ENCODE results near the gene PPP4R4.

The PPP4R4 gene, protein sequence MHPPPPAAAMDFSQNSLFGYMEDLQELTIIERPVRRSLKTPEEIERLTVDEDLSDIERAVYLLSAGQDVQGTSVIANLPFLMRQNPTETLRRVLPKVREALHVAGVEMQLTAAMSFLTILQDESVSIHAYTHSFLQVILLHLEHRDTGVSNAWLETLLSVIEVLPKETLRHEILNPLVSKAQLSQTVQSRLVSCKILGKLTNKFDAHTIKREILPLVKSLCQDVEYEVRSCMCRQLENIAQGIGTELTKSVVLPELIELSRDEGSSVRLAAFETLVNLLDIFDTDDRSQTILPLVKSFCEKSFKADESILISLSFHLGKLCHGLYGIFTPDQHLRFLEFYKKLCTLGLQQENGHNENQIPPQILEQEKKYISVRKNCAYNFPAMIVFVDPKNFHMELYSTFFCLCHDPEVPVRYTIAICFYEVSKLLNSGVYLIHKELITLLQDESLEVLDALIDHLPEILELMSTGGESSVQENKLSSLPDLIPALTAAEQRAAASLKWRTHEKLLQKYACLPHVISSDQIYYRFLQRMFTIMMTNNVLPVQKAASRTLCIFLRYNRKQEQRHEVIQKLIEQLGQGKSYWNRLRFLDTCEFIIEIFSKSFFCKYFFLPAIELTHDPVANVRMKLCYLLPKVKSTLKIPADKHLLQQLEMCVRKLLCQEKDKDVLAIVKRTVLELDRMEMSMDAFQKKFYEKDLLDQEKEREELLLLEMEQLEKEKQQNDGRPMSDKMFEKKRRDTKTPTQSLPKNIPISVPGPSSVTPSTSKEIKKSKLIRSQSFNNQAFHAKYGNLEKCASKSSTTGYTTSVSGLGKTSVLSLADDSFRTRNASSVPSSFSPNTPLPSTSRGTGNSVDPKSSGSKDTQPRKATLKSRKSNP

DNA sequence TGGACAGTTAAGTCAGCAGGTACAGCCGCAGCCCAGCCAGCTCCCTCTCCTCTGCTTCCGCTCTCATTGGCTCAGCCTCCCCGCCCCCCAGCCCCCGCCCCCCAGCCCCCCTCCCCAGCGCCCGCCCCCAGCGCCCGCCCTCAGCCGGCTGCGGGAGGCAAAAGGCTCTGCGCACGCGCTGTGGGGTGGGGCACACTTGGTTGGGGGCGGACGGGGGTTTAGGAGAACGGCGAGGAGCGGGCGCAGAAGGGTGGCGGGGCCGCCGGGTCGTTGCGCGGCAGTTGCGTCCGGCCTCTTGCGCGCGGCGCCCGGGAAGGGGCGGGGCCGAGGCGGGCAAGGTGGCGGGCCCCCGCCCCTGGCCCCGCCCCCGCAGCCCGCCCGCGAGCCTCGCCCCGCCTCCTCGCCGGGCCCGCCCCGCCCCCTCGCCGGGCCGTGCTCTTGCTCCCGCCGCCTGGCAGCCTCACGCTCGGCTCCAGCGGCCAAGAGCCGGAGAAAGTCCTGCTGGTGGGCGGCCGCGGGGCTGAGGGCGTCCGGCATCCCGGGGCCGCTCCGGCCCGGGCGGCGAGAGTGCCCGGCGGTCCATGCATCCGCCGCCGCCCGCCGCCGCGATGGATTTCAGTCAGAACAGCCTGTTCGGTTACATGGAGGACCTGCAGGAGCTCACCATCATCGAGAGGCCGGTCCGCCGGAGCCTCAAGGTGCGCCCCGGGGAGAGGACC lies at the start of gene PPP4R4:
Gene PPP4R4, plus strand, starts transcription at position 438 of the 719 bp plus-strand sequence. Its CDS starts 144 bp downstream, at position 582.
- DNase-seq (ENCODE audit: low read depth) = peak; percentile 13

DNA sequence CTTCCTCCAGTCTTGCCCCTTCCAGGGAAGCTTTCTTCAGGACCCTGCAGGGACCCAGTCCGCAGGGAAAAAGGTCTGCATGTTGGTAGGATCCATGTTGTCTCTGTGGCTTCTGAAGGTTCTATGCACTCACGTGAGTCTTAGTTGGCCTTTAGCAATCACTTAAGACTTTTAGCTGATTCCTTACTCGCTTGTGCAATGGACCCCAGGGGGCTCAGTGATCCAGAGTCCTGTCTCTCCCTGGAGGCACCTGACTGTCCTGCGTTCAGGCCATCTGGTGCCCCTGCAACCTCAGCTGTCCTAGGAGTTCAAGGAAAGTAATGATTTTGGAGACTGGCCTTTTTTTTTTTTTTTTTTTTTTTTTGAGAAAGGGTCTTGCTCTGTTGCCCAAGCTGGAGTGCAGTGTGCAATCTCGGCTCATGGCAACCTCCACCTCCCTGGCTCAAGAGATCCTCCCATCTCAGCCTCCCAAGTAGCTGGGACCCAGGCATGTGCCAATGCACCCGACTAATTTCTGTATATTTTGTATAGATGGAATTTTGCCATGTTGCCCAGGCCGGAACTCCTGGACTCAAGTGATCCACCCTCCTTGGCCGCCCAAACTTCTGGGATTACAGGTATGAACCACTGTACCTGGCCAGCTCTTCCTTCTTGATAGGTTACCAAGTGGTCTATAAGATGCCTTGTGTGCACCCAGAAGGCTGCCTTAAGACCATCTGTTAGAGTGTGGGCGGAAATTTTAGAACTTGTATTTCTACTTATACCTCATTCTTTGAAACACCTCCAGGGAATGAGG lies 49.3 kb upstream of the PPP4R4 start:
- DNase-seq (ENCODE audit: low read depth) = no peak

DNA sequence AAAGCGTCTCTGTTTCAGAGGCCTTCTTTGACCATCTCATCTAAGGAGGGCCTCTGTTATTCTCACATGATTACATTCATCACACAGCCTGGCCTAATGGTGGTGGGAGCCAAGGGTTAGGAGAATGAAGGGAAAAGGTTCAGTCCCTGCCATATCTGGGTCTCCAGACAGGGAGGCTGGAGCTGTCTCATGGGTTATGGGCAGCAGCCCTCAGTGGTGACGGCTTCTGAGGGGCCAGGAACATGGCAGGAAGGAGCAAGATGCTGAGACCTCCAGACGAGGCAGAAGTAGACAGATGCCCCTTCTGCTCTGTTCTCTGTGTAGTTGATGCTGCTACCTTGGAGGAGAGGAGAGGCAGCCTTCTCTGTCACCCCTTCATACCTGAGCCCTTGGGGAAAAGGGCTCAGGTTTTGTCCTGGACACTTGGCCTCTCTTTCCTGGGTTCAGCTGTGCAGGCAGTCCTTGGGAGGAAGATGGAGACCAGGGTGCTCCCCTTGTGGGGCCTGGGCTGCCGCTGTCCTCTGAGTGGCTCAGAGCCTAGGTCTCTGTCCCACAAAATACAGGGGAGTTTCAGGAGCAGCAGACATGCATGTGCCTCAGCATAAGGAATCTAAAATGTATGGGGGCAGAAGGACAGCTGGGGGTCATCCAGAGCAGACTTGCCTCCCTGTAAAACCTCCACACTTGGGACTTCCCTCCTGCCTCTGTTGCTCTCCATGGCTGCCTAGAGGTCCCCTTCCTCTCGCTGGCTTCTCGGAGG lies 48.3 kb upstream of the PPP4R4 start:
- DNase-seq (ENCODE audit: low read depth) = no peak

DNA sequence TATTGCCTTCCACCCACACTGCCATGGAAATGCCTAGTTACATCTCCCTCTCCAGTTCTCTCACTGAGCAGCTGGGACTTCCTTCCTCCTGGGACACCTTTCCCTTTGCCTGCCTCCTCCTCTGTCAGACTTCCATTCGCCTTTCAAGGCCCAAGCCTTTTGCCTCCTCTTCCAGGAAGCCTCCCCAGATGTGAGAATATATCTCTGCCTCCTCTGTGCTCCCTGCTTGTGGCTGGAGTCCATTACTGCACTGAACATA lies 47.8 kb upstream of the PPP4R4 start:
- no peak for DNase-seq (ENCODE audit: low read depth)

DNA sequence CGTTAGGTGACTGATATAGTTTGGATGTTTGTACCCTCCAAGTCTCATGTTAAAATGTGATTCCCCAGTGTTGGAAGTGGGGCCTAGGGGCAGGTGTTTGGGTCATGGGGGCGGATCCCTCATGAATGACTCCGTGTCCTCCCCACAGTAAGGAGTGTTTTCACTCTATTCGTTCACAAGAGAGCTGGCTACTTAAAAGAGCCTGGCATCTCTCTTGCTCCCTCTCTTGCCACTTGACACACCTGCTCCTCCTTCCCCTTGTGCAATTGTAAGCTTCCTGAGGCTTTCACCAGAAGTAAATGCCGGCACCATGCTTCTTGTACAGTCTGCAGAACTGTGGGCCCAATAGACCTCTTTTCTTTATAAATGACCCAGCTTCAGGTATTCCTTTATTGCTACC lies 47.3 kb upstream of the PPP4R4 start:
- no peak for DNase-seq (ENCODE audit: low read depth)

DNA sequence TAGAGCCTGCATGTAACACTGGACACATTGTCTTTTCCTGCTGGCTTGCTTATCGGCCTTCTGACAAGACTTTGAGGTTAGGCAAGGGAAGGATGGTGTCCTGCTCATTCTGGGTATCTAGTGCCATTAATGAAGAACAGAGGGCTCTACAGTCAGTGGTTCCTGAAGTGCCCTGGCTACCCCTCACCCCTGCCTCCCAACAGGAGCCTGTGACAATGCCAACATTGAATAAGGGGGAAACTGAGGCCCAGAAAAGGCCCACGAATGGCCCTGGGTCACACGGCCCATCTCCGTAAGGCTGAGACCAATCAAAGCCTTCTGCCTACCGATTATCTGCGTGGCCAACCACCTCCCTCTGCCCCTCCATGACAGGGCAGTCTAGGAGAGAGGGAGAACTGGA lies 46.8 kb upstream of the PPP4R4 start:
- DNase-seq (ENCODE audit: low read depth) = no peak

DNA sequence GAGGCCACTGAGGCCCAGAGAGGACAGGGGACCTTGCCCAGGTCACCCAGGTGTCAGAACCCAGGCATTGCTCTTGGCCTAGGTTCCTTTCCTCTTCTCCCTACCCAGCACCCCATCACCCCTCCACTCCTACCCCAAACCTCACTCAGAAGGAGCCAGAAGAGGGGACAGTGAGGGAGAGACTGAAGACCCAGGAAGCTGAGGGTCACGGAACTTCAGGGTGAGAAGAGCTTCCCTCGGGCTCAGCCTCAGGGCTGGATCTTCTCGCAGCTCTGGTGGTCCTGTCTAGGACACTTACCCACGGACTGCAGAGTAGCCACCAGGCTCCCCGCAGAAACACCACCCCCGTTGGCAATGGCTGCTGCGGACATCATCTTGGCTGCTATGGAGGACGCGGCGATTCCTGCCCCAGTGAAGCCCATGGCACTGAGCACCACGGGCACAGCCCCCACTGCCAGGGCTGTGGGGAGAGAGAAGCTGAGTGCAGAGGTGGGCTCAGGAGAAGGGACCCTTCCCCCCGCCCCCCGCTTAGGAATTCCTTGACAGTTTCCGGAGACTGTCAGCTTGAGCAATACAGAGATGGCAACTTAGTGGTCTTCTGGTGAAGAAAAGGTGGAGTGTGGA lies 45.8 kb upstream of the PPP4R4 start:
- DNase-seq (ENCODE audit: low read depth) = no peak

DNA sequence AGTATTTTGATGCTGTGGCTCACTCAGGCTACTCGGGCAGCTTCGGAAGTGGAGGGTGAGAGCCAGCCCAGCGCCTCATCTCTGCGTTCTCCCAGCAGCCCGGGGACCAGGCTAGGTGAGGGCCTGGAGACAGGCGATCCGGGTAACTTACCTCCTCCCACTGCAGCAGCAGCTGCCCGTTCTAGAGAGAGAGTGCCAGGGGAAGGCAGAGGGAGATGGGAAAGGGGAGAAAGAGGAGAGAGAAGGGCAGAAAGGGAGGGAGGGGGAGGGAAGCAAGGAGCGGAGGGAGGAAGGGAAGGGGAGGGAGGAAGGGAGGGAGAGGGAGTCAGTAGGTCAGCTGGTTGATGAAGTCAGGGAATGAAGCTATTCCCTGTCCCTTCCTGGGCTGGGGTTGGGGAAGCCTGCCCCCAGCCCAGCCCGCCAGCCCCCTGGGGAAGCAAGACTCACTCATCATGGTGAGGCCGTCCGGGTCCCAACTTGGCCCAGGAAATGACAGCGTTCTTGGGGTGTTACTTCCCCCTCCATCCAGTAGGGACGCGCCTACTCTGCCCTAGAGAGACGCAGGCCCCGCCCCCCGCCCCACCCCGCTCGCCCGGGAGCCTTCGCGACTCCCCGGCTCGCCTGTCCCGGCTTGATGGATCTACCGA lies 44.9 kb upstream of the PPP4R4 start, which contains the start of gene IFI27L2:
Gene IFI27L2, minus strand, starts transcription at position 494 of the 647 bp plus-strand sequence. Its CDS starts 40 bp downstream, at position 454.
- peak; percentile 75 for DNase-seq (ENCODE audit: low read depth)

DNA sequence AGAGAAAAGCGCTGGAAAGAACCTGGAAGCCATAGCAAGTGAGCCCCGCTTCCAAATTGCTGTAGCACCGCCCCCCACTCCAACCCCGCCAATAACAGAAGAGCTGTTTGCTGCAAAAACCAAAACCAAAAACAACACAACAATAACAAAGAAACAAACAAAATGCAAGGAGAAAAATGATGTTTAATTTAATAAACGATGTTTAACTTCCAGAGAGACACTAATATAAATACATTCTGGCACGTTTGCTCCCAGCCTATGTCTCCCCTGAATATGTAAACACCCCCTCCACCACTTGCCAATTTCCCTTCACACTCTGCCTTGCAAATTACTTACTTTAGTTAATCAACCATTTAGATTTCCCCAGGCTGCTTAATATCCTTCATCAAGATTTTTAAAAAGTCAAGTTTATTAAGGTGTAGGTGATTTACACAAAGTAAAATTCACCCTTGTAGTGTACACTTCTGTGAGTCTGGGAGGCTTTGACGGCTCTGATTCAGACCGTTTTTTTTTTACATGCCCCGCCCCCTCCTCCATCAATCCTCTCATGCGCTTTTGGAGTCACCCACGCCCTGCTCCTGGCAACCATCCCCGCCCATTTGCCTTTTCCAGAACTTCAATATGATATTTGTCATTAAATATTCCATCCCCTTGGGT lies 44.2 kb upstream of the PPP4R4 start:
- peak; percentile 75 for DNase-seq (ENCODE audit: low read depth)

DNA sequence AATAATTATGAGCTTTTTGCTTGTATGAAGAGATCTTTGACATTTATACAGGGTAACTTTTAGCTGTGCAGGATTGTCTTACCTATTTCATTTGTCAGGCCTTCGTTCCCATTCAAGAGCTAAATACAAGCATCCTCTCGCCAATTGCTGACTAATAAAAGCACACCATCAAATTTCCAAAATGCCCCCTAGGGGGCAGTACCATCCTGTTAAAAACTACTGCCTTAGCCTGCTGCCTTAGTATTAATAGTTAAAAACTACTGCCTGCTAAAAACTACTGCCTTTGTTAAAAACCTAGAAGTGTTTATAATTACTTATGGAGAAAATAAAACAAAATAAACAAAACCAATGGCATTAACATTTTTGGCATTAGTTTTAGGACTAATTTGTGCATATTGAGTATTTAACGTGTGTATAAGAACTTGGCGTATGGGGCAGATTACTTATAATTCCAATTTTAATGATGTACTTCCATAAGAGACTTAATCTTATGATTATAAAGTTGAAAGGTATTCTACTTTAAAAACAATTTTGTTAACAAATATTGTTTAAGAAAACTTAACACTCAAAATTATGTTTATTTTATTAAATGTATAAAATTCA lies 41.7 kb upstream of the PPP4R4 start:
- peak; percentile 58 for DNase-seq (ENCODE audit: low read depth)

DNA sequence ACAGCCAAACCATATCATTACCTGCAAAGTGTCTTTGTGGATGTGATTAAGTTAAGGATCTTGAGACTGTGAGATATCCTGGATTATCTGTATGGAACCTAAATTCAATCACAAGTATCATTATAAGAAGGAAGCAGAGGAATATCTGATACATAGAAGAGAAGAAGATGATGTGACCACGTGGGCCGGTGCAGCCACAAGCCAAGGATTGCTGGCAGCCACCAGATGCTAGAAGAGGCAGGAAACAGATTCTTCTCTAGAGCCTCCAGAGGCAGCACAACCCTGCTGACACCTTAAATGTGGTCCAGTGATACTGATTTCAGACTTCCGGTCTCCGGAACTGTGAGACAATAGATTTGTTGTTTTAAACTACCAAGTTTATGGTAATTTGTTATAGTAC lies 38.6 kb upstream of the PPP4R4 start:
- DNase-seq (ENCODE audit: low read depth) = no peak

DNA sequence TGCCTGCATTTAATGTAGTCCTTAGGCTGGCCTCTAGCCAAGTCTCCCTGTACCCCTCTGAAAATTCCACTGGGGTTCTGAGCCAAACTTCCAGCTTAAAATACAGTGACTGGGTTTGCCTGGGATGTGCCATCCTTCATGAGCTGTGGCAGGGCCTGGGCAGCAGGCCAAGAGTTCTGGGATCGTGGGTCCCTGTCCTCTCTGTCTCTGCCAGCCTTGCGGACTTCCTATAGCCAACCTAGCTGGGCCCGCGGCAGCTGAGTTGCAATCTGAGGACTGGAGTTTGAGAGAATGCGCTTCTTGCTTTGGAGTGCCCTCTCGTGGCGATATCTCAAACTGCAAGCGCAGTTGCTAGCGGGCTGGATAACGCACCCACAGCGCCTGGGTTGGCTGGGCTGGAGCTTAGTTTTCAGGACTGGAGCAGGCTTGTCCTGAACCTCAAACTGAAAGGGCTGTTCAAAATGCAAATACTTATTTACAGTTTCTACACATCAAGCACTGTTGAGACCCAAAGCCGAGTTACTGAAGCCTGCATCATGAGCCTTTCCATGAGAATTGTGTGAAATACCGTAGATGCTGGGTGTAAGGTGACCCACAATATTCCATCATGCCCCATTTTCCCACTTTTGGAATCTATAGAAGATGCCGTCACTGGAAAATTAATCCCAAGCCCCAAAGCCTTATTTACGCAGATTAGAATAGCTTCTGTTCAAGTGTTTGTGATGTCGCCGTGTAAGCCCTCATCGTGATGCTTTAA lies 37.4 kb upstream of the PPP4R4 start:
- DNase-seq (ENCODE audit: low read depth) = peak; percentile 64

DNA sequence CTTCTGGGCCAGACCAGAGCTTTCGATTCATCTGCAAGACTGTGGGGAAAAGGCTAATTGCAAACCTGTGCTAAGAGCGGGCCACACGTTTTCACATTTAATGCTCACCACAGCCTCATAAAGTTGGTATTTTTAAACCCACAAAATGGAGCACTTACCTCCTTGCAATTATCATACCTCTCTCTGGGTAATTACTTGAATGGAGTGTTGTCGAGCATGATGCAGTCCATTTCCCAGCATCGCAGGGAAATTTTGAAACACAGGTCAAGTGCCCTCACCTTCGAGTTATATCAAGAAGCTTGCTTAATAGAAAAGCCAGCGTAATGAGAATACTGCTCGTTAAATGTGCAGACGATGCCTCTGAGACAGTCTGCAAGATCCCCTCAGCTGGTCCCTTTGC lies 35.9 kb upstream of the PPP4R4 start:
- DNase-seq (ENCODE audit: low read depth) = no peak

DNA sequence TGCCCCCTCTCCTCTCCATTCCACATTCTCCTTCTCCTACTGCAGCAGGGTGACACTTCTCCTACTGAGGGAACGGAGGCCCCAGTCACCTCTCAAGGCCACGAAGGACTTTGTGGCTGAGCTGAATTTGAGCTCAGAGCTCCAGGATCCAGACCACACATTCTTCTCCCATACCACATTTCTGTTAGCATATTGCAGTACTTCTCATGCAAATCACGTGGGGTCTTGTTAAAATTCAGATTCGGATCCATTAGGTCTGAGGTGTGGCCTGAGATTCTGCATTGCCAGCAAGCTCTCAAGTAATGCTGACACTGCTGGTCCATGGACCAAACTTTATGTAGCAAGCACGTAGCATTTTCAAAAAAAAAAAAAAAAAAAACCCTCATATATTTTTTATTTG lies 35.1 kb upstream of the PPP4R4 start:
- no peak for DNase-seq (ENCODE audit: low read depth)

DNA sequence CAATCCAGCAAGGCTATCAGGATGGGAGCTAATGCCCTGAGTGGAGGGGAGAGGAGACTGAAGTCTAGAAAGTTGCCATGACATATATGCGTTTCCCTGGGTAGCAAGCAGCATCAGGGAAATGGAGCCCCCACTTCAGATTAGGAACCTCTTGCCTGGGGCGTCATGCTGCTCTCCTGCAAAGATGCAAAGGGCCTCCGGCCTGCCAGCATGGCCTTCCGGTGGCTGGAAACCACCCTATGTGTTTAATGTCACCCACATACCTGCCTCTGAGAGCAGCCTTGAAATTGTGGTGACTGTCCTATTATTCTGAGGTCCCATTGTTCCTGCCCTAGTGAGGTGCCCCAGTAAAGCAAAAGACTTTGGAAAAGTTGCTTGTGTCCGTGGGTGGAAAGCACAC lies 34.7 kb upstream of the PPP4R4 start:
- no peak for DNase-seq (ENCODE audit: low read depth)

DNA sequence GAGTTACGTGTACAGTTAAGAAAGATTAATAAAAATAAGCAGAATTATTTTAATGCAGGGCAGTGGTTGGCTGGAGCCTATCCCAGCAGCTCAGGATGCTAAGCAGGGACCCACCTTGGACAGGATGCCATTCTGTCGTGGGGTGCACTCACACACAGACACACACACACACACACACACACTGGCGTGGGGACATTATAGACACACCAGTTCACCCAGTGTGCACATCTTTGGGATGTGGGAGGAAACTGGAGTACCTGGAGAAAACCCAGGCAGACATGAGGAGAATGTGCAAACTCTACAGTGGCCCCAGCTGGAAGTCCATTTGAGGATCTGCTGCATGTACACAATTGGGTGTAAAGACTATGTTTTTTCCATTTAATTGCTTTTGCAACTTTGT lies 31.9 kb upstream of the PPP4R4 start:
- DNase-seq (ENCODE audit: low read depth) = no peak

DNA sequence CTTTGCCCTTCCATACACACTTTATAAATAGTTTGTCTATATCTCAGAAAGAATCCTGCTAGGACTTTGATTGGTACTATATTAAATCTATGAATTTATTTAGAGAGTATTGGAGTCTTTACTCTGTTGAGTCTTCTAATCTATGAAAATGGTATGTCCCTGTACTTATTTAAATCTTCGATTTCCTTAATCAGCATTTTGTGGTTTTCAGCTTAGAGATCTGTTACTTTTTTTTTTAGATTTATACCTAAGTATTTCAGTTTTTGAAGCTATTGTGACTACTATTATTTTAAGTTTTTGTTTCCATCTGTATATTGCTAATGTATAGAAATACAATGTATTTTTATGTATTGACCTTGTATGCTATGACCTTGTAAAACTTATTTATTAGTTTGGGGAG lies 31.3 kb upstream of the PPP4R4 start:
- no peak for DNase-seq (ENCODE audit: low read depth)

DNA sequence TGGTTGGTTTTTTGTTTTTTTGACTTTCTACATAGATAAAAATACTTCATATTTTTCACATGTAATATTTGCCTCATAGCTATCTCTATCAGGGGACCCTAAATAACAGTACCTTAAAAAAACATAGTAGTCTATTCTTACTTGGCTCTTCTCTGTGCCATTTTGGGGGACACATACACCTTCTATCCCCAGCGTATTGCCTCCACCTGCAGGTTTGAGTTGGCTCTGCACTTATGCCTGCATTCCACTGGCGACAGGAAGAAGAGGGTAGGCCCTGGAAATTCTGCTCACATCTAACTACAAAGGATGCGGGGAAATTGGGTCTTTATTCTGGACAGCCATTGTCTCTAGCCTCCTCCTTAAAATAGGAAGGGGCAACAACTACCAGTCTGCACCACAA lies 30.9 kb upstream of the PPP4R4 start:
- no peak for DNase-seq (ENCODE audit: low read depth)

Measured in stromal cell of bone marrow (primary cell).